Mucosa of descending colon (tissue), 3 donors: Measurements from ENCODE around the gene CAPN8. TPM values are rescaled to one million over a fixed set of nuclear protein-coding genes. Genes with fewer than 3 reads are reported as not detected.

ENCODE experiments used
- ATAC-seq: fragments of 200-7000 bp; cut with Tn5 transposase; one replicate; pipeline ENCODE4 v1.9.1; 2020; ENCODE audit warnings: mild to moderate bottlenecking, moderate library complexity
- DNase-seq, 3 donors: peaks; one replicate each; pipeline ENCODE4 v3.0.0-alpha.2; 2020
- H3K36me3 ChIP-seq: fragments of 200-600 bp; one replicate; pipeline ENCODE4 v1.8.0; 2021; ENCODE audit warnings: low read depth, mild to moderate bottlenecking
- H3K4me1 ChIP-seq: fragments of 200-600 bp; one replicate; pipeline ENCODE4 v1.8.0; 2021; ENCODE audit warnings: low read depth, mild to moderate bottlenecking
- H3K4me3 ChIP-seq: fragments of 200-600 bp; one replicate; pipeline ENCODE4 v1.8.0; 2021; ENCODE audit warnings: mild to moderate bottlenecking
- H3K9me3 ChIP-seq: fragments of 200-600 bp; one replicate; pipeline ENCODE4 v1.8.0; 2021; ENCODE audit warnings: mild to moderate bottlenecking
- CTCF ChIP-seq: fragments of 200-600 bp; IDR thresholded peaks from one replicate; pipeline ENCODE4 v1.8.0; 2022; ENCODE audit warnings: antibody characterized with exemption, mild to moderate bottlenecking
- intact Hi-C, 2 donors: fragments of 100-400 bp; cut with DNase I in 1 of 2; cut with micrococcal nuclease in 1 of 2; formaldehyde crosslinking; loops; one replicate each; pipeline versions ENCODE4 v1.11.0 to v1.11.1; 2022; cut with DNase I, micrococcal nuclease
- total RNA-seq, 3 donors: library from RNA; stranded (reverse); fragmentation: NEBNext Ultra II Directional in 2 of 3; extraction: Animal tissue kit (Norgen Biotek cat#: 25700) in 2 of 3; gene quantifications; one replicate each; pipeline versions ENCODE4 v1.2.1 to v1.2.4, GENCODE V29; 2021 to 2023
- donor health status: DM: no; HTN: no; CAD: no; lungs with moderate emphysema.
- donor health status: DM: no; HTN: no; CAD: no.
- donor health status: DM: no; HTN: yes; CAD: no.

Gene CAPN8
- total RNA-seq, 3 donors from 2014 or later = 31.1 to 88.6 (median 59.0) TPM

- ATAC-seq (peak; percentile 34), DNase-seq (no peak)
- Histone ChIP-seq H3K4me3 (no peak overlapping the region), H3K9me3 (no peaks in the 10 kb centered on the region), H3K4me1 (no peaks in the 10 kb centered on the region), H3K36me3 (no peaks in the 10 kb centered on the region)
- intact Hi-C loops = no loop called here
- TF ChIP-seq CTCF = no peak
Measured at GRCh38 chr1:223620297-223620897, 45.1 kb downstream of the CAPN8 start.

- intact Hi-C loops = no loop called here
- TF ChIP-seq CTCF = no peak
- Histone ChIP-seq H3K9me3 (no peaks in the 10 kb centered on the region), H3K4me1 (no peaks in the 10 kb centered on the region), H3K4me3 (no peak overlapping the region), H3K36me3 (no peaks in the 10 kb centered on the region)
- DNase-seq = no peak
- ATAC-seq = no peak
Measured at GRCh38 chr1:223618680-223619079, 46.8 kb downstream of the CAPN8 start.

- no peak for TF ChIP-seq CTCF
- Histone ChIP-seq H3K4me1 (no peaks in the 10 kb centered on the region), H3K36me3 (no peaks in the 10 kb centered on the region), H3K9me3 (no peaks in the 10 kb centered on the region), H3K4me3 (no peak overlapping the region)
- intact Hi-C loops = no loop called here
- DNase-seq (no peak), ATAC-seq (no peak)
Measured at GRCh38 chr1:223617323-223618070, 48.0 kb downstream of the CAPN8 start.

- intact Hi-C loops = no loop called here
- Histone ChIP-seq H3K4me1 (no peaks in the 10 kb centered on the region), H3K36me3 (no peaks in the 10 kb centered on the region), H3K9me3 (no peaks in the 10 kb centered on the region), H3K4me3 (no peak overlapping the region)
- TF ChIP-seq CTCF = no peak
- ATAC-seq (no peak), DNase-seq (no peak)
Measured at GRCh38 chr1:223616586-223616985, 48.9 kb downstream of the CAPN8 start.

GRCh38 chr1:223611936-223612335 is 53.6 kb downstream of the CAPN8 start:
- intact Hi-C loops = no loop called here
- DNase-seq = no peak
- no peak for ATAC-seq
- no peak for TF ChIP-seq CTCF
- Histone ChIP-seq H3K36me3 (no peaks in the 10 kb centered on the region), H3K4me3 (no peak overlapping the region), H3K4me1 (no peaks in the 10 kb centered on the region), H3K9me3 (no peaks in the 10 kb centered on the region)
